Upper lobe of left lung (tissue), 6 donors: ENCODE data around the gene TBC1D17. TPM values are rescaled to one million over a fixed set of nuclear protein-coding genes. Genes with fewer than 3 reads are reported as not detected.

Experiments
- ATAC-seq, 2 donors: fragments of 200-7000 bp; cut with Tn5 transposase; one replicate each; pipeline ENCODE4 v1.9.1; 2022; ENCODE audit warnings: mild to moderate bottlenecking in 2 of 2, moderate library complexity in 2 of 2; ENCODE audit not compliant: low FRiP score in 2 of 2
- DNase-seq, 2 donors: peaks; one replicate each; pipeline ENCODE4 v3.0.0-alpha.2; 2019 to 2020
- H3K27ac ChIP-seq, 4 donors: fragments of 200-600 bp; sonication (generic); one replicate each; pipeline ENCODE4 v1.5.1; 2016 to 2019
- H3K27me3 ChIP-seq, 4 donors: fragments of 200-600 bp; sonication (generic); one replicate each; pipeline ENCODE4 v1.5.1; 2017 to 2019
- H3K36me3 ChIP-seq, 4 donors: fragments of 200-600 bp; sonication (generic); one replicate each; pipeline ENCODE4 v1.5.1; 2016 to 2019
- H3K4me1 ChIP-seq, 4 donors: fragments of 200-600 bp; sonication (generic); one replicate each; pipeline ENCODE4 v1.5.1; 2018 to 2019
- H3K4me3 ChIP-seq, 4 donors: fragments of 200-600 bp; sonication (generic); one replicate each; pipeline ENCODE4 v1.5.1; 2017 to 2019; ENCODE audit warnings: mild to moderate bottlenecking in 2 of 4, moderate library complexity in 1 of 4
- H3K9me3 ChIP-seq, 4 donors: fragments of 200-600 bp; sonication (generic); one replicate each; pipeline ENCODE4 v1.5.1; 2018 to 2019
- EP300 ChIP-seq, 4 donors: sonication (generic); formaldehyde crosslinking; IDR thresholded peaks; one replicate each; pipeline ENCODE4 v1.5.1; 2017; ENCODE audit warnings: antibody characterized with exemption in 4 of 4, control low read depth in 2 of 4
- POLR2A ChIP-seq, 4 donors: fragments of 450-650 bp; IDR thresholded peaks; one replicate each; pipeline ENCODE4 v1.5.1; 2016 to 2017; ENCODE audit warnings: antibody characterized with exemption in 4 of 4, mild to moderate bottlenecking in 2 of 4
- POLR2AphosphoS5 ChIP-seq, 2 donors: sonication (generic); formaldehyde crosslinking; IDR thresholded peaks; one replicate each; pipeline ENCODE4 v1.5.1; 2017; ENCODE audit warnings: antibody characterized with exemption in 2 of 2
- WGBS, 2 donors: methylation state at CpG; one replicate each; pipeline ENCODE4 v1.1.5; 2017 to 2018; 5-methylcytosine and 5-hydroxymethylcytosine counted together
- total RNA-seq, 6 donors: library from RNA; depleted of rRNA in 4 of 6; stranded (reverse); fragments of >200 nt in 4 of 6; gene quantifications; one replicate each; pipeline versions ENCODE4 v1.1.0 to v1.2.1, GENCODE V29; 2016 to 2021
- TF ChIP-seq, protein P1 (sequence below), 6 experiments: fragments of 450-650 bp in 4 of 6; fragments of 200-600 bp in 2 of 6; sonication (generic) in 2 of 6; IDR thresholded peaks; one replicate each; pipeline ENCODE4 v1.5.1; 2016 to 2019; ENCODE audit warnings: antibody characterized with exemption in 6 of 6
- donor health status: DM: no; HTN: no; CAD: no; lungs with moderate emphysema.
- donor health status: DM: no; HTN: yes; CAD: no; lungs with severe emphysema.

TBC1D17 gene
- total RNA-seq, 6 donors from 2014 or later: 22.9 to 140 (median 61.2) TPM

DNA sequence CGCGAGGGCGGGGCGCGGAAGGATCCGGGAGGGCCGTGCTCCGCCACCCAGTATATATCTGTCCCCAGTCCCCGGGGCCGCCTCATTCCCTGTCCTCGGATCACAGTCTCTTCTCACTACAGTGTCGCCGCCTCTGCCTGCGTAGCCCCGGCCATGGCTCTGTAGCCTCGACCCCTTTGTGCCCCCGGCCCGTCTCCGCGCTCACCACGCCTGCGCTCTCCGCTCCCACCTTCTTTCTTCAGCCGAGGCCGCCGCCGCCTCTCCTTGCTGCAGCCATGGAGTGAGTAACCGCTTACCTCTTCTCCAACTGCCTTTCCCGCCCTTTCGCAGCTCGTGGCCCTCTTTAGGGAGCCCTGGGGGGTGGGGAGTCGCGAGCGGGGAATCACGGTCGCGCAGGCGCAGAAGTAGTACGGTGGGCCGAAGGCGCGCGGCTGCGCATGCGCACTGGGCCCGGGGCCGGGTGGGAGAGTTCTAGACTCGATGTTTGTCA lies 51.7 kb downstream of the TBC1D17 start, which contains the start of the genes ATF5 and NUP62:
Gene ATF5, plus strand, starts transcription at position 85 of the 490 bp plus-strand sequence. CDS start 1,646 bp downstream, outside the sequence.
Gene NUP62, minus strand, starts transcription at position 384 of the 490 bp plus-strand sequence. CDS start 19,697 bp downstream, outside the sequence.
- peak; percentile 81 to 99 for DNase-seq
- Histone ChIP-seq H3K36me3 (peaks cover 0 to 30% (median 21%) of the 10 kb centered on the region in 4 donors), H3K9me3 (no peaks in the 10 kb centered on the region), H3K27ac (peak within 1 kb of the TSS; percentile 91 to 97 (median 94)), H3K4me3 (peak within 1 kb of the TSS; percentile 73 to 100 (median 84)), H3K4me1 (peaks cover 25 to 43% (median 27%) of the 10 kb centered on the region in 4 donors), H3K27me3 (no peaks in the 10 kb centered on the region)
- peak; percentile 78 to 84 for ATAC-seq
- TF ChIP-seq, protein P1, sequence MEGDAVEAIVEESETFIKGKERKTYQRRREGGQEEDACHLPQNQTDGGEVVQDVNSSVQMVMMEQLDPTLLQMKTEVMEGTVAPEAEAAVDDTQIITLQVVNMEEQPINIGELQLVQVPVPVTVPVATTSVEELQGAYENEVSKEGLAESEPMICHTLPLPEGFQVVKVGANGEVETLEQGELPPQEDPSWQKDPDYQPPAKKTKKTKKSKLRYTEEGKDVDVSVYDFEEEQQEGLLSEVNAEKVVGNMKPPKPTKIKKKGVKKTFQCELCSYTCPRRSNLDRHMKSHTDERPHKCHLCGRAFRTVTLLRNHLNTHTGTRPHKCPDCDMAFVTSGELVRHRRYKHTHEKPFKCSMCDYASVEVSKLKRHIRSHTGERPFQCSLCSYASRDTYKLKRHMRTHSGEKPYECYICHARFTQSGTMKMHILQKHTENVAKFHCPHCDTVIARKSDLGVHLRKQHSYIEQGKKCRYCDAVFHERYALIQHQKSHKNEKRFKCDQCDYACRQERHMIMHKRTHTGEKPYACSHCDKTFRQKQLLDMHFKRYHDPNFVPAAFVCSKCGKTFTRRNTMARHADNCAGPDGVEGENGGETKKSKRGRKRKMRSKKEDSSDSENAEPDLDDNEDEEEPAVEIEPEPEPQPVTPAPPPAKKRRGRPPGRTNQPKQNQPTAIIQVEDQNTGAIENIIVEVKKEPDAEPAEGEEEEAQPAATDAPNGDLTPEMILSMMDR (IDR thresholded peaks at IDR 0.05): no peak
- TF ChIP-seq POLR2AphosphoS5 (IDR thresholded peaks at IDR 0.05): peak; percentile 40 to 41
- TF ChIP-seq POLR2A (IDR thresholded peaks at IDR 0.05): peak in 1 of 4 donors; percentile 19
- TF ChIP-seq EP300 (IDR thresholded peaks at IDR 0.05): no peak
- WGBS, 2 donors: 0% methylated on average over 44 to 48 of the region's 48 CpGs

DNA sequence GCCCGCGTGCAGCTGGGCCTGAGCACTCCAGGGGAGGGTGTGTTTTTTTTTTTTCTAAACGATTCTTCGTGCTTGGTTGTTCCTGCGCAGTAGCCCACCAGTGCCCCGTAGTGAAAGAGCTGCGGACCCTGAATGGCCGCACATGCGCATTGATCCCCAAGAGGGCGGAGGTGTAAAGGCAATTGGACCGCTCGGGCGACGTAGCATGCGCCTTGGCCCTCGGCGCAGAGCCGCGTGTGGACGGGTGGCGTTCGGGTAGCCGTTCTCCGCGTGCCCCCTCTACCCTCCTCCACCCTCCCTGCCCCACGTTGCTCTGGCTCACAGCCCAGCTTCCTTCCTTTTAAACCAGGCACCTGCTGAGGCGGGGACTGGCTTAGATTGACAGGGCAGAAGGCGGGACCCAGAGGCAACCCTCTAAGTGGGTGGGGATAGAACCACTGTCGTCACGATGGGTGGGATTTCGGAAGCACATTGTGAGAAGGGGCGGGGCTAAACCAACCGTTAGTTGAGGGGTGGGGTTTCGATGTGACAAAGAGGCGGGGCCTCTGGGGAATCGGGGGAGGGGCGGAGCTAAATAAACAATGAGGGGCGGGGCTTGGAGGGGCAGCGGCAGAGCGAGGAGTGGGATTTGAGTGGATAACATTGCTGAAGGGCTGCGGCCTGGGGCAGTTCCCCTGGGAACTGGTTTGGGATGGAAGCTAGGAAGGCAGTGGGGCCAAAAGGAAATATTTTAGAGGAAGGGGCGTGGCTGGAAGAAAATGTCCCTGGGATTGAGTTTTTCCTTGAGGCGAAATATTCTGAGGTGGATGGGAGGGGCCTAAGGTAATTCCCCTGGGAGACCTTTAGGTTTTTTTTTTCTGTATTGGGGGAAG lies 52.3 kb downstream of the TBC1D17 start:
- peaks cover 0 to 25% (median 18%) of the 10 kb centered on the region in 4 donors for H3K36me3 ChIP-seq
- peaks cover 25 to 36% (median 27%) of the 10 kb centered on the region in 4 donors for H3K4me1 ChIP-seq
- TF ChIP-seq POLR2A (IDR thresholded peaks at IDR 0.05) (peak in 2 of 4 donors; percentile 61 to 85), EP300 (IDR thresholded peaks at IDR 0.05) (no peak), POLR2AphosphoS5 (IDR thresholded peaks at IDR 0.05) (peak; percentile 82)
- TF ChIP-seq, protein P1 (IDR thresholded peaks at IDR 0.05): peak in 4 of 6 experiments; percentile 25 to 50 (median 40)
- no peaks in the 10 kb centered on the region for H3K27me3 ChIP-seq
- ATAC-seq: peak; percentile 93 to 95
- peak overlapping the region; percentile 73 to 100 (median 84) for H3K4me3 ChIP-seq
- WGBS, 2 donors: 2 to 7% methylated on average over 31 to 41 of the region's 43 CpGs
- peak overlapping the region; percentile 91 to 97 (median 94) for H3K27ac ChIP-seq
- H3K9me3 ChIP-seq: no peaks in the 10 kb centered on the region
- DNase-seq: peak; percentile 94

DNA sequence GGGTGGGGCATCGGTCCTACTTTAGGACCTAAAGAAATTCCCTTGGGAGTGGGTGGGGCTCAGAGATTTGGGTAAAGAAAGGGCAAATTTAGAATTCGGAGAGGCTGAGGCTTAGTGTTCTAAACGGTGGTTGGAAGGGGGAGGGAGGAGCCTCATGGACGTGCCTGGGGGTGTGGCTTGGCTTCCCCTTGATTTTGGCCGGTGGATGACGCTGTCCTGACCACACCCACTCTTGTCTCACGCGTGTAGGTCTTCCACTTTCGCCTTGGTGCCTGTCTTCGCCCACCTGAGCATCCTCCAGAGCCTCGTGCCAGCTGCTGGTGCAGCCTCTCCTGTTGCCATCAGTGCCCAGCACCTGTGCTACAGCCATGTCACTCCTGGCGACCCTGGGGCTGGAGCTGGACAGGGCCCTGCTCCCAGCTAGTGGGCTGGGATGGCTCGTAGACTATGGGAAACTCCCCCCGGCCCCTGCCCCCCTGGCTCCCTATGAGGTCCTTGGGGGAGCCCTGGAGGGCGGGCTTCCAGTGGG lies 53.0 kb downstream of the TBC1D17 start:
- DNase-seq: no peak
- no peaks in the 10 kb centered on the region for H3K27me3 ChIP-seq
- WGBS, 2 donors: 65 to 71% methylated on average over 12 to 14 of the region's 15 CpGs
- peaks cover 25 to 35% (median 27%) of the 10 kb centered on the region in 4 donors for H3K4me1 ChIP-seq
- H3K4me3 ChIP-seq: peak overlapping the region in 3 of 4 donors; percentile 73 to 90 (median 77)
- TF ChIP-seq POLR2AphosphoS5 (IDR thresholded peaks at IDR 0.05) (no peak), EP300 (IDR thresholded peaks at IDR 0.05) (no peak), POLR2A (IDR thresholded peaks at IDR 0.05) (no peak)
- TF ChIP-seq, protein P1 (IDR thresholded peaks at IDR 0.05): no peak
- ATAC-seq: no peak
- peaks cover 0 to 21% (median 17%) of the 10 kb centered on the region in 4 donors for H3K36me3 ChIP-seq
- no peaks in the 10 kb centered on the region for H3K9me3 ChIP-seq
- peak overlapping the region; percentile 91 to 97 (median 94) for H3K27ac ChIP-seq

DNA sequence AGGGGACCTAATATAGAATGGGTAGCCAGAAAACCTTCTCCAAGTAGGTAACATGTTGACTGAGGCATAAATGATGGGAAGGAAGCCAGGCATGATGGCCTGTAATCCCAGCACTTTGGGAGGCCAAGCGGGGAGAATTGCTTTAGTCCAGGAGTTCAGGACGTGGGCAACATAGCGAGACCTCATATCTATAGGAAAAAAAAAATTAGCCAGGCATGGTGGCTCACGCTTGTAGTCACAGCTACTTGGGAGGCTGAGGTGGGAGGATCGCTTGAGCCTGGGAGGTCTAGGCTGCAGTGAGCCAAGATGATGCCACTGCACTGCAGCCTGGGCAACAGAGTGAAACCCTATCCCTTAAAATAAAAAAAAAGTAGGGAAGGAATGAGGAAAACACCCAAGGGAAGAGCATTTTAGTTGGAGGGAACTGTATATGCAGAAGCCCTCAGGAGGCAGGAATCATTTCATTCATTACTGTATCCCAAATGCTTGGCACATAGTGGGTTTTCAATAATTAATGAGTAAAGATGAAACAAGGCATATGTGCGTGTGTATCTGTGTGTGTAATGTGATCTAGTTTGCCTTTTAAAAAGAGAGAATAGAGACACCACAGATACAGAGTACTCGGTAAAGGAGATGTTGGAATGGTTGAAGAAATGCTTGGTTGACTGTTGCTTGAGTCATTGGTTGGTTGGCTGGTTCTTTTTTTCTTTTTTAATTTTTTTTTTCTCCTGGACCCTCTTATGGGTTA lies 54.0 kb downstream of the TBC1D17 start:
- Histone ChIP-seq H3K4me3 (no peak overlapping the region), H3K36me3 (peaks cover 0 to 14% (median 13%) of the 10 kb centered on the region in 4 donors), H3K4me1 (peaks cover 25 to 33% (median 26%) of the 10 kb centered on the region in 4 donors), H3K27me3 (no peaks in the 10 kb centered on the region), H3K27ac (peak overlapping the region in 1 of 4 donors; percentile 97), H3K9me3 (no peaks in the 10 kb centered on the region)
- DNase-seq (no peak), ATAC-seq (no peak)
- 92 to 95% methylated on average over 7 of the region's 7 CpGs for WGBS, 2 donors
- TF ChIP-seq, protein P1 (IDR thresholded peaks at IDR 0.05): no peak
- no peak for TF ChIP-seq POLR2AphosphoS5 (IDR thresholded peaks at IDR 0.05)
- no peak for TF ChIP-seq POLR2A (IDR thresholded peaks at IDR 0.05)
- TF ChIP-seq EP300 (IDR thresholded peaks at IDR 0.05): no peak
